IPS-18a (cell line): Measurements from ENCODE around the gene DIO3.
"Not testable (repeated sequence)": the region's sequence is repeated elsewhere in the genome, so short reads cannot be mapped to it uniquely, and the experiment has no call there.

Experiments used
- H3K27ac ChIP-seq: one replicate; pipeline ENCODE4 v1.5.1; 2013; ENCODE audit warnings: low read length
- H3K27me3 ChIP-seq: one replicate; pipeline ENCODE4 v1.6.1; 2013; ENCODE audit warnings: mild to moderate bottlenecking, low read length; ENCODE audit not compliant: control insufficient read depth, insufficient read depth
- H3K36me3 ChIP-seq: one replicate; pipeline ENCODE4 v1.6.1; 2013; ENCODE audit warnings: low read depth, low read length; ENCODE audit not compliant: control insufficient read depth
- H3K4me1 ChIP-seq: one replicate; pipeline ENCODE4 v1.6.1; 2013; ENCODE audit warnings: low read depth, low read length; ENCODE audit not compliant: control insufficient read depth
- H3K4me3 ChIP-seq: one replicate; pipeline ENCODE4 v1.5.1; 2013; ENCODE audit warnings: low read length
- H3K9ac ChIP-seq: one replicate; pipeline ENCODE4 v1.6.1; 2013; ENCODE audit warnings: mild to moderate bottlenecking, low read length, moderate library complexity
- H3K9me3 ChIP-seq: one replicate; pipeline ENCODE4 v1.6.1; 2013; ENCODE audit warnings: low read depth, low read length; ENCODE audit not compliant: control insufficient read depth

DIO3 gene

DNA sequence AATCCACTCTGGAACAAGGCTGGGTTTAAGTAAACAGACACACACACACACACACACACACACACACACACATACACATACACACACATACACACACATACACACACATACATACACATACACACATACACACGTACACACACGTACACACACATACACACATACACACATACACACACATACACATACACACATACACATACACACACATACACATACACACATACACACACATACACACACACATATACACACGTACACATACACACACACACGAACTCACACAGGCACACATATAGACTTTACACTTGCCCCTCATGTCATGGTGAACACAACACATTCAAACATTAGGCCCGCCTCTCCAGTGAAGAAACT is 5.6 kb upstream of the DIO3 start:
- H3K9me3 ChIP-seq, H3K27ac ChIP-seq, H3K4me1 ChIP-seq, H3K9ac ChIP-seq, H3K4me3 ChIP-seq, H3K36me3 ChIP-seq: not testable (repeated sequence)
- peaks cover 38% of the 10 kb centered on the region for H3K27me3 ChIP-seq

DNA sequence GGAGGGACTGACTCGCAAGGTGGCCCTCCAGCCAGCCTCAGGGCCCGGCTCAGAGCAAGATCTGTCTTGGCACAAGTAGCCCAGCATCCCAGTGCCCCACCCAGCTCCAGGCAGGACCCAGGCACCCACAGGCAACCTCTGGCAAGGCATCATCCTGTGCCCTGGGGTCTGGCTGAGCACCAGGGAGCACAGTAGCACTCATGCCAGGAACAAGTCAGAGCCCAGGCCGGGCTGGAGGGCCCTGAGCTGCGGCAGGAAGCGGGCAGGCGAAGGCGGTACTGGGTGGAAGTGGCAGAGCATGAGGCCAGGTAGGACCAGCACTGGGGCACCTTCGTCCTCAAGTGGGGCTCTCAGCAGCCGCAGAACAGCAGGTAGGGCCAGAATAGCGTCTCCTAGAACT is 5.2 kb upstream of the DIO3 start:
- Histone ChIP-seq H3K27me3 (peaks cover 38% of the 10 kb centered on the region), H3K9me3 (no peaks in the 10 kb centered on the region), H3K27ac (no peak overlapping the region), H3K36me3 (no peaks in the 10 kb centered on the region), H3K9ac (no peak overlapping the region), H3K4me1 (no peaks in the 10 kb centered on the region), H3K4me3 (no peak overlapping the region)

DNA sequence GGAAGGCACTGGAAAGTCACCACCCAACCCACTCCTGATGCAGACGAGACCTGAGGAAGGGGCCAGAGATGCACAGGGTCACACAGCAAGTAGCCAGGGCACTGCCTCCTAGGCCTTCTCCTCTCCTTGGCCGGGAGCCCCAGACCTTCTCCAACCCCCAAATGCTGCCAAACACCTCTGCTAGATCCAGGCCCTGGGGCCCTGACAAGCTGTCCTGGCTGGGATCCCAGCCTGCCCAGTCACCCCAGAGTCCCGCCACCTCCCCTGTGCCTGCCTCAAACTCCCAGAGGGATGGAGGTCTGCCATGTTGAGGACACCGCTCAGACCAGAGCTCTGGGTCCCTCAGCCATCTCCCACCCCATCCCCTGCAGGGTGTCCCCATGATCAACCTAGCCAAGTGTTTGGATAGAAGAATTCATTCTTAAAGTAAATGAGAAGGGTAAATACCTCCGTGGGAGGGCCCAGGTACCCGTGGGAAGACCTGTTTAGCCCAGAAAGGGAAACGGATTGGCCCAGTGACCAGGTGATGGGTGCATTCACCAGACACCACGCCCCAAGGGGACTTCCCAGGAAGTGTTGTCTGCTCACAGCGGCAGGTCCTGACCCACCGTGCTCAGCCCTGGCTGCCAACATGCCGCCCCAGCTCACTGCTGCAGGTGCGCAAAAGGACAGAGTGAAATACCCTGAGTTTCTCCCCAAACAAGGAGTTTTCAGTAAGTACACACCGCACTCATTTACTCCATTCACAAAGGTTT is 4.6 kb upstream of the DIO3 start:
- H3K36me3 ChIP-seq = no peaks in the 10 kb centered on the region
- peaks cover 44% of the 10 kb centered on the region for H3K27me3 ChIP-seq
- no peak overlapping the region for H3K4me3 ChIP-seq
- H3K9me3 ChIP-seq = peaks cover 2% of the 10 kb centered on the region
- no peaks in the 10 kb centered on the region for H3K4me1 ChIP-seq
- H3K9ac ChIP-seq = no peak overlapping the region
- no peak overlapping the region for H3K27ac ChIP-seq

GRCh38 chr14:101557321-101557695 is 4.0 kb upstream of the DIO3 start:
- H3K27ac ChIP-seq = no peak overlapping the region
- H3K9me3 ChIP-seq = peaks cover 7% of the 10 kb centered on the region
- peaks cover 50% of the 10 kb centered on the region for H3K27me3 ChIP-seq
- no peak overlapping the region for H3K4me3 ChIP-seq
- no peaks in the 10 kb centered on the region for H3K36me3 ChIP-seq
- H3K9ac ChIP-seq = no peak overlapping the region
- H3K4me1 ChIP-seq = no peaks in the 10 kb centered on the region

DNA sequence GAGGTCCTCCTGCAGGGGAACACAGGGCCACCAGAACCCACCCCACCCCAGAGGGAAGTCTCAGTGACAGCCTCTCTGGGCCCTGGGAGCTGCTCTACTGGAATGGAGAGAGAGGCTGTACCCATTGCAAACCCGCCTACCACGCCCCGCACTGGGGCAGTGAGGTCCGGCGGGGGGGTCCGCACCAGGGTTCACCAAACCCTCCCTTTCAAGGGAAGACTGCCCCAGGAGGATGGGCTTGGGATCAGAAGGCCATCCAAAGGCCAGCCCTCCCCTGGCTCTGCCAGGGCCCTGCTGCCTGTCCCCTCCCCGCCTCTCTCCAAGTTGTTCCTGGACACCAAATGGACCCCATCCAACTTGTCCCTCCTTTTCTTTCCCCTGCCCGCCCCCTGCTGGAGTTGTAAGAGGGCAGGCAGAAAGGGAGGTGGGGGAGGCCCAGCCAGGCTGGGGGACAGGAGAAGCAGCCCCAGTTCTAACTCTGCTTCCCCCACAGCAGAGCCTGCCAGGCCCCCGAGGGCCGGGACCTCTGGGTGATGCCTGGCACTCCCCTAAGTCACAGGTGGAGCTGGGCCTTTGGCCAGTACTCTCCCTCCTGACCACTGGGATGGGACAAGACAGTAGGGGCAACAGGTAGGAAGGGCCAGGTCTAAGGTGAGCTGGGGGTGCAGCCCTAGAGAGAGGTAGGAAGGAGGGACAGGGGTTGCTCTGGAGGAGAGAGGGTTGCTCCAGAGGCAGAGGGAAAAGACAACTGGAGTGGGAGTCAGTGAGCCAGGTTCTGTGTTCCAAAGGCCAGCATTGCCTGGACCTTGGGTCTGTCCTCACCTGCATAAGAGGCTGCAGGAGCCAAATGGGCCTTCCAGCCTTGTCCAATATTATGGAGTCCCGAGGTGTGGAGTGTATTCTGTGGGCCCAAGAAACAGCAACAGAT is 3.2 kb upstream of the DIO3 start:
- Histone ChIP-seq H3K36me3 (no peaks in the 10 kb centered on the region), H3K4me3 (no peak overlapping the region), H3K9ac (no peak overlapping the region), H3K27ac (no peak overlapping the region), H3K9me3 (peaks cover 7% of the 10 kb centered on the region), H3K27me3 (peaks cover 58% of the 10 kb centered on the region), H3K4me1 (no peaks in the 10 kb centered on the region)

DNA sequence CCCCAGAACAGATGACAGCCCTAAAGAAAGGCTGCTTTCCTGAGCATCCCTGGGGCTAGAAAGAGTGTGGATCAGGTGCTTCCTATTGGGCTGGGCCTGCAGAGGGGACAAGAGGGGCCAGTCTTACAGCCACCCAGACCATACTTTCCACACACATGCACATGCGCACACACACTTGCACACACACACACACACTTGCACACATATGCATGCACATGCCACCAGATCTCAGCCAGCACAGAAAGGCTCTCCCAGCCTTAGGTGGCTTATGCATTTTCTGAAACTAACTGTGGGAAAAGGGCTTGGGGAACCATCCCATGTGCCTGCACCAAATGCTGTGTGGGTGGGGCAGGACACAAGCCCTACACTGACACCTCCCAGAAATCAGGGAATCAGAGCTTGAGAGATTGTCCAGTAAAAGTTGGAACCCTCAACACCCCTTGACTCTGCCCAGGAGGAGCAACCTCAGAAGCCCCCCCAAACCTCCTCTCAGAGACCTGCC is 2.5 kb upstream of the DIO3 start:
- H3K9ac ChIP-seq = no peak overlapping the region
- H3K36me3 ChIP-seq = no peaks in the 10 kb centered on the region
- H3K4me3 ChIP-seq = no peak overlapping the region
- H3K27me3 ChIP-seq = peaks cover 65% of the 10 kb centered on the region
- peaks cover 7% of the 10 kb centered on the region for H3K9me3 ChIP-seq
- H3K27ac ChIP-seq = no peak overlapping the region
- H3K4me1 ChIP-seq = no peaks in the 10 kb centered on the region

- Histone ChIP-seq H3K4me3 (peak overlapping the region; percentile 46), H3K9me3 (peaks cover 7% of the 10 kb centered on the region), H3K27ac (no peak overlapping the region), H3K27me3 (peaks cover 69% of the 10 kb centered on the region), H3K9ac (no peak overlapping the region), H3K36me3 (no peaks in the 10 kb centered on the region), H3K4me1 (no peaks in the 10 kb centered on the region)
Measured at GRCh38 chr14:101559250-101559623, 2.1 kb upstream of the DIO3 start.

GRCh38 chr14:101559624-101560533 is 1.4 kb upstream of the DIO3 start:
- Histone ChIP-seq H3K27ac (no peak overlapping the region), H3K4me3 (peak overlapping the region; percentile 46), H3K9me3 (peaks cover 7% of the 10 kb centered on the region), H3K9ac (no peak overlapping the region), H3K36me3 (no peaks in the 10 kb centered on the region), H3K27me3 (peaks cover 76% of the 10 kb centered on the region), H3K4me1 (no peaks in the 10 kb centered on the region)

GRCh38 chr14:101560534-101561113 is 671 bp upstream of the DIO3 start:
- Histone ChIP-seq H3K27me3 (peaks cover 83% of the 10 kb centered on the region), H3K27ac (no peak overlapping the region), H3K9ac (no peak overlapping the region), H3K36me3 (no peaks in the 10 kb centered on the region), H3K4me1 (peaks cover 6% of the 10 kb centered on the region), H3K4me3 (no peak overlapping the region), H3K9me3 (peaks cover 7% of the 10 kb centered on the region)

GRCh38 chr14:101561897-101562490 is 699 bp downstream of the DIO3 start:
- Histone ChIP-seq H3K4me1 (peaks cover 7% of the 10 kb centered on the region), H3K9ac (no peak overlapping the region), H3K27ac (no peak overlapping the region), H3K27me3 (peaks cover 92% of the 10 kb centered on the region), H3K4me3 (no peak overlapping the region), H3K36me3 (no peaks in the 10 kb centered on the region), H3K9me3 (peaks cover 7% of the 10 kb centered on the region)
